Mesenteric fat pad (tissue), 1 donor: Measurements from ENCODE around the gene DAB2. TPM values are rescaled to one million over a fixed set of nuclear protein-coding genes. Genes with fewer than 3 reads are reported as not detected.

ENCODE experiments used
- DNase-seq: peaks from one replicate; pipeline ENCODE4 v3.0.0-alpha.2; 2020; ENCODE audit warnings: low spot score
- total RNA-seq: library from RNA; stranded (reverse); fragmentation: NEBNext Ultra II Directional; extraction: Animal tissue kit (Norgen Biotek cat#: 25700); gene quantifications from one replicate; pipeline ENCODE4 v1.2.1, GENCODE V29; 2021
- donor health status: DM: yes; HTN: yes; CAD: no.

Gene DAB2
- total RNA-seq, 1 donor from 2014 or later, result 221 TPM

- no peak for DNase-seq
Measured at GRCh38 chr5:39390945-39391344, 33.8 kb downstream of the DAB2 start.

GRCh38 chr5:39387293-39387692, 37.5 kb downstream of the DAB2 start:
- DNase-seq, result no peak

GRCh38 chr5:39384271-39384670, 40.5 kb downstream of the DAB2 start:
- DNase-seq, result no peak

GRCh38 chr5:39381376-39381775, 43.4 kb downstream of the DAB2 start:
- no peak for DNase-seq

- no peak for DNase-seq
Measured at GRCh38 chr5:39379693-39380092, 45.1 kb downstream of the DAB2 start.

GRCh38 chr5:39377613-39378012, 47.2 kb downstream of the DAB2 start:
- no peak for DNase-seq

- DNase-seq, result no peak
Measured at GRCh38 chr5:39376293-39376714, 48.5 kb downstream of the DAB2 start.

- DNase-seq, result no peak
Measured at GRCh38 chr5:39373791-39374190, 51.0 kb downstream of the DAB2 start.

GRCh38 chr5:39371367-39371635, 53.5 kb downstream of the DAB2 start:
- no peak for DNase-seq

GRCh38 chr5:39370555-39371366, 54.0 kb downstream of the DAB2 start:
- DNase-seq, result no peak

- DNase-seq, result no peak
Measured at GRCh38 chr5:39369123-39369815, 55.5 kb downstream of the DAB2 start.

GRCh38 chr5:39368116-39368515, 56.7 kb downstream of the DAB2 start:
- DNase-seq, result no peak

- no peak for DNase-seq
Measured at GRCh38 chr5:39367711-39368110, 57.1 kb downstream of the DAB2 start.

GRCh38 chr5:39364367-39364766, 60.4 kb downstream of the DAB2 start, which contains the start of gene C9:
C9 (minus strand) TSS chr5:39364495; CDS start chr5:39364464, 31 bp downstream.
- no peak for DNase-seq

- DNase-seq, result no peak
Measured at GRCh38 chr5:39363217-39363616, 61.6 kb downstream of the DAB2 start.

GRCh38 chr5:39362646-39363045, 62.1 kb downstream of the DAB2 start:
- DNase-seq, result no peak

GRCh38 chr5:39361306-39361705, 63.5 kb downstream of the DAB2 start:
- no peak for DNase-seq

- no peak for DNase-seq
Measured at GRCh38 chr5:39360471-39361111, 64.2 kb downstream of the DAB2 start.

- no peak for DNase-seq
Measured at GRCh38 chr5:39356263-39356662, 68.5 kb downstream of the DAB2 start.

GRCh38 chr5:39355324-39355723, 69.5 kb downstream of the DAB2 start:
- no peak for DNase-seq

GRCh38 chr5:39353717-39354399, 70.9 kb downstream of the DAB2 start:
- DNase-seq, result no peak

GRCh38 chr5:39352951-39353350, 71.8 kb downstream of the DAB2 start:
- DNase-seq, result no peak
